Spleen (tissue), 7 donors: ENCODE data around the gene SMLR1.

ENCODE experiments used
- POLR2AphosphoS5 ChIP-seq, 3 donors: sonication (generic); formaldehyde crosslinking; IDR thresholded peaks; one replicate each; pipeline ENCODE4 v1.5.1; 2017; ENCODE audit warnings: antibody characterized with exemption in 3 of 3
- TF ChIP-seq, protein P1 (sequence below), 11 experiments: fragments of 200-600 bp in 7 of 11; fragments of 450-650 bp in 4 of 11; sonication (generic) in 4 of 11; IDR thresholded peaks in 8 of 11; conservative IDR thresholded peaks in 3 of 11; 1 replicate in 7 of 11; 2 replicates in 4 of 11; pipeline versions ENCODE4 v1.4.0 to v1.8.0; 2016 to 2021; ENCODE audit warnings: antibody characterized with exemption in 11 of 11, inconsistent platforms in 4 of 11, mild to moderate bottlenecking in 1 of 11
- donor health status: DM: no; HTN: no; CAD: no; lungs with moderate emphysema.
- donor health status: DM: no; HTN: no; CAD: no.
- donor health status: DM: no; HTN: no; CAD: no.

DNA sequence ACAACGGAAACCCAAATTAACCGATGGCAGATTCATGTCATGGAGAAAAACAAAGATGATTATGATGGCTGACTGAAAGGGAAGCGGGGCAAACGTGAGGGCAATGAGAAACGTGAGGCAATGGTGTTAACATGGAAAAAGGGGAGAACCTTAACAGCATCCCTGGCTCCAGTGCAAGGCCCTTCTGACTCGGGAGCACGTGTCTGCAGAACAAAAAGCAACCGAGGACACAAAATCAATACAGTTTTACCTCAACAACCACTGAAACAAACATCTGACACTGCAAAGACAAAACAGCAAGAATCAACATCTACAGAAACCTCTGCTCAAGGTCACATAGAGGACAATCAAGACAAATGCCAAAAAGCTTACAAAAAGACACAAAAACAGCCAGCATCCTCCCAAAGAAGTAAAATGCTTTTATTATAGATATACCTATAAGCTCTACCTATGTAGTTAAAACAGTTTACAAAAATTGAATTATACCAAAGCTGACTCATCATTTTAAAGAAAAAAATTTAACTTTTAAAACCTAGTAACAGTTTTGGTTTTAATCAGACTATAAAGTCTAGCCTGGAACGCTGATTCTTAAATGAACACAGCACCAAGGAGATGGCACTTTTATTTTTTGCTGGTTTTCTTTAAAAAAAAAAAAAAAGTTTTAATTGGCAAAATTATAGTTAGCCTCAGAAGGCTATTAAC is 43.1 kb downstream of the SMLR1 start:
- TF ChIP-seq, protein P1, sequence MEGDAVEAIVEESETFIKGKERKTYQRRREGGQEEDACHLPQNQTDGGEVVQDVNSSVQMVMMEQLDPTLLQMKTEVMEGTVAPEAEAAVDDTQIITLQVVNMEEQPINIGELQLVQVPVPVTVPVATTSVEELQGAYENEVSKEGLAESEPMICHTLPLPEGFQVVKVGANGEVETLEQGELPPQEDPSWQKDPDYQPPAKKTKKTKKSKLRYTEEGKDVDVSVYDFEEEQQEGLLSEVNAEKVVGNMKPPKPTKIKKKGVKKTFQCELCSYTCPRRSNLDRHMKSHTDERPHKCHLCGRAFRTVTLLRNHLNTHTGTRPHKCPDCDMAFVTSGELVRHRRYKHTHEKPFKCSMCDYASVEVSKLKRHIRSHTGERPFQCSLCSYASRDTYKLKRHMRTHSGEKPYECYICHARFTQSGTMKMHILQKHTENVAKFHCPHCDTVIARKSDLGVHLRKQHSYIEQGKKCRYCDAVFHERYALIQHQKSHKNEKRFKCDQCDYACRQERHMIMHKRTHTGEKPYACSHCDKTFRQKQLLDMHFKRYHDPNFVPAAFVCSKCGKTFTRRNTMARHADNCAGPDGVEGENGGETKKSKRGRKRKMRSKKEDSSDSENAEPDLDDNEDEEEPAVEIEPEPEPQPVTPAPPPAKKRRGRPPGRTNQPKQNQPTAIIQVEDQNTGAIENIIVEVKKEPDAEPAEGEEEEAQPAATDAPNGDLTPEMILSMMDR (IDR thresholded peaks at IDR 0.05 in 8 of 11, conservative IDR thresholded peaks at IDR 0.05 in 3 of 11): no peak
- no peak for TF ChIP-seq POLR2AphosphoS5 (IDR thresholded peaks at IDR 0.05)
